GM19467 (cell line): Measurements from ENCODE around the gene MT1B.
"Not testable (repeated sequence)": the region's sequence is repeated elsewhere in the genome, so short reads cannot be mapped to it uniquely, and the experiment has no call there.

Experiments
- ATAC-seq: cut with Tn5 transposase; IDR thresholded peaks from one replicate; pipeline ENCODE4 v1.9.1; 2021; ENCODE audit warnings: mild to moderate bottlenecking, moderate library complexity; ENCODE audit not compliant: unreplicated experiment

MT1B gene

DNA sequence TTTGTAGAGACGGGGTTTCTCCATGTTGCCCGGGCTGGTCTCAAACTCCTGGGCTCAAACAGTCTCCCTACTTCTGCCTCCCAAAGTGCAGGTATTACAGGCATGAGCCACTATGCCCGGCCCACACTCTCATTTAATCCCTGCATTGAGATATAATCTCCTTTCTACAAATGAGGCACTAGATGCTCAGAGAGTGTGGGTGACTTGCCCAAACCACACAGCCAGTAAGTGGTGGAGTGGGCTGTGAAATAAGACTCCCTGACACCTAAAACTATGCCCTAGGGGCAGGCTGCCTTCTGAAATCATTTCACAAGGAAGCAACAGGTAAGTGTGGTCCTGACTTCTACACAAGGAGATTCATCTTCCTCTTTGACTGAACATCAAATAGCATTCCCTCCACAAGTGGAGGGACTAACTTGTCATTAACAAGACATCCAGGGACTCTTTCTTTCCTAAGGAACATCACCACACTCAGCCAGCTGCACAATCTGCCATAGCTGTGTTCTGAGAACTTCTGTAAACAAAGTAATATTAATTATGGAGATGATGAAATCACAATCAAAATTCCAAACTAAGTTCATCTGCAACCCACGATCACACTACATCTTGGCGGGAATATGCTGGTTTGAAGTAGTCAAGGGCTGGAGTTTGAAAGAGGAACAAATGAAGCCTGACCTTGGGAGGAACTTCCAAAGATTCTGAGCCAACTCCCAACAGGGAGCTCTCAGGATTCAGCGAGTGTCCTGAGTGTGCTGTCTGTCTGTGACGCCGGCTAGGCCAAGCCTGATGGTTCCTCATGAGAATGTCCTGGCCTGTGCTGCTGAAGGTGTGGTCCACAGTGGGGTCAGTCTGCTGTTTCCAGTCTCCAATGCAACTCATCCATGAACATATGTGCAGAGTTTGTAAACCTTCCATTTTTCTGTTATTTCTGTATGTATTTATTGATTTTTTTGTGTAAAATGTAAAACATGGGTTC lies 13.9 kb downstream of the MT1B start:
- ATAC-seq: not testable (repeated sequence)

DNA sequence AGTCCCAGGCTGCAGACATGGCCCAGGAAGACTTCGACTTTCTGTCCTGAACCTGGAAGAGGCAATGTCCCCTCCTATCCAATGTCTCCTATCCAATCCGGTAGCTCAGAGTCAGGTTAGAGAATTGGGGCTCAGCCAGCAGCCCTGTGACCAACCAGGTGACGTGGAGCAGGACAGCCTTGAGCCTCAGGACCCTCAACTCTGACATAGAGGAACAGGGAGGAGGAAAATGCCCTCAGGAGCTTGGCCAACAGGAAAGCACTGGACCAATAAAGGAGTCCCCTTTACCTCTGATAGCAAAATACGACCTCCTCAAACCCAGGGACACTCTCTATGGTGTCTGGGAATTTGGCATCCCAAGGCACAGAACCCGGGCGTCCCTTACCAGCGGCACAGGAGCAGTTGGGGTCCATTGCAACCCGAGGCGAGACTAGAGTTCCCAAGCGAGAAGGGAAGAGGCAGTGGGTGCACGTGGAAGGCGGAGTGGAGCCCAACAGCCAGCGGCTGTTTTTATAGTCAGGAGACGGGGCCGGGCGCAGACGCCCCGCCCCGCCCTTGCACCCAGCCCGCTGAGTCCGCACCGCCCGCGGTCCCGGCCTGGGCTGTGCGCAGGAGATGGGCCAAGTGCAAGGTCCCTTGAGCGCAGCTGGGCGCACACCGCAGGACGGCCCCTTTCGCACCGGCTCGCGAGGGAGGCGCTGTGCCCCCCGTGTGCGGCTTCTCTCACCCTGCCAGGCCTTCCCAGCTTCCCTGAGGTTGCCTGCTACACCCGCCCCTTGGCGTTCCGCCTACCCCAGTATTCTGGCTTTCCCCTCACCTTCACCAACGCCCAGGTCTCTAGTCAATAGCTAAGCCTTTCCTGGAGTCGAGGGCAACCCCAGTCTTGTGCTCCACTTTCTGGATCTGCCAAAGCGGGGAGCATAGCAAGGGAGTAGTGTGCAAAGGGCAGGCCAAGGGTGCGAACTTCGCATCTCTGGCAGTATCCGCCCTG lies 16.2 kb downstream of the MT1B start, which contains the start of gene MT1G:
MT1G (minus strand) TSS at position 485 of the 991 bp plus-strand sequence; CDS start at position 413, 72 bp downstream.
- no peak for ATAC-seq

DNA sequence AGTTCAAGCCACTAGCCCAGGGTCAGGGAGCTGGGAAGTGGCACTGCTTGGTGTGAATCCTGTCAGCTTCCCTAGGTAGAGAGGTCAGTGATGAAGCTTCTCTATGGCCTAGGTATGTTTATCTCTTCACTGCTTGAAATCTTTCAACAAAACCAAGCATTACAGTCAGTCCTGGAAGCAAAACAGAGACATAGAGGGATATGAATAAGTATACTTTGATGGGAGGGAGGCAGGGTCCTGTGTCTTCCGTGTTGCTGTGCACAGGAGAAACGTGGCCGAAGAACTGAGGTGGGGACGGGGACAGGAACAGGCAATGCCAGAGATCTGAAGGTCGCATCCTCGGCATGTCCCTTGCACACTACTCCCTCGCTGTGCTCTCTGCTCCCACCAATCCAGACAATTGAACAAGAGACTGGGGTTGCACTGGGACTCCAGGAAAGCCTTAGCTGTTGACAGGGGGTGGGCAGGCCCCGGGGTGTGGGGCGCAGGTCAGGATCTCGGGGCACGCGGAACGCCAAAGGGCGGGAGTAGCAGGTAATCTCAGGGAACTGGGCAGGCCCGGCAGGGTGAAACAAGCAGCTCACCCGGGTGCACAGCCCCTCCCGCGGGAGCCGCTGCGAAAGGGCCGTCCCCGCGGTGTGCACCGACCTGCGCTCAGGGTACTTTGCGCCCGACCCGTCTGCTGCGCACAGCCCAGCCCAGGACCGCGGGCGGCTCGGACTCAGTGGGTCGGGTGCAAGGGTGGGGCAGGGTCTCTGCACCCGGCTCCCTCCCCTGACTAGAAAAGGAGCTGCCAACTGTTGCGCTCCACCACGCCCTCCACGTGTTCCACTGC lies 17.5 kb downstream of the MT1B start, which contains the start of gene MT1H:
MT1H (plus strand) TSS at position 810 of the 835 bp plus-strand sequence. CDS start 71 bp downstream, outside the sequence.
- no peak for ATAC-seq

DNA sequence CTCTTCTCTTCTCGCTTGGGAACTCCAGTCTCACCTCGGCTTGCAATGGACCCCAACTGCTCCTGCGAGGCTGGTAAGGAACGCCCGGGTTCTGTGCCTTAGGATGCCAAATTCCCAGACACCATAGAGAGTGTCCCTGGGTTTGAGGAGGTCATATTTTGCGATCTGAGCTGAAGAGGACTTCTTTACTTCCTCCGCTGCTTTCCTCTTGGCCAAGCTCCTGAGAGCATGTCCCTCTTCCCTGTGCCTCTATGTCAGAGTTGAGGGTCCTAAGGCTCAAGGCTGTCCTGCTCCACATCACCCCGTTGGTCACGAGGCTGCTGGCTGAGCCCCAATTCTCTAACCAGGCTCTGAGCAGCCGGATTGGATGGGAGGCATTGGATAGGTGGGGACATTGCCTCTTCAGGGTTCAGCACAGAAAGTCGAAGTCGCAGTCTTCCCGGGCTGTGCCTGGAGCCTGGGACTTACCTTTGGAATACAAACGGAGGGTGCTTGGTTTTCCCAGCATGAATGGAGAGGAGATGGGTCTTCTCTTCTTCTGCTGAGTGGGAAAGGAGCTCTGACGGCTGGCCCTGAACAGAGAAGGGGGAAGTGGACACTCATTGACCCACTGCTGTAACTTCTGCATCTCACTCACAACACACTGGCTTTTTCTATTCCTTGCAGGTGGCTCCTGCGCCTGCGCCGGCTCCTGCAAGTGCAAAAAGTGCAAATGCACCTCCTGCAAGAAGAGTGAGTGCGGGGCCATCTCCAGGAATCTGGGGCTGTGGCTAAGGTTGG lies 18.3 kb downstream of the MT1B start:
- ATAC-seq: no peak

DNA sequence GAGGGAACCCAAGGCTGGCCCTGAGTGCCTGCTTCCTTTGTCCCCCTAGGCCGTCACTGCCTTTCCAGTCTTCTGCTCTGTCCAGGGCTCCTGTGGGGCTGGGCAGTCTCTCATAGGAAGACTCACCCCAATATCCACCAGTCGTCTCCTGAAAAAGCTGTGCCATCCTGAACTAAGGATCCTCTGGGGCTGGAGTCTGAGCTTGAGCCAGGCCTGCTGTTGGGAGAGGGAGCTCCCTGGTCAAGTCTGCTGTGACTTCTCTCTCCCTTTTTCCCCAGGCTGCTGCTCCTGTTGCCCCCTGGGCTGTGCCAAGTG lies 18.9 kb downstream of the MT1B start:
- no peak for ATAC-seq

DNA sequence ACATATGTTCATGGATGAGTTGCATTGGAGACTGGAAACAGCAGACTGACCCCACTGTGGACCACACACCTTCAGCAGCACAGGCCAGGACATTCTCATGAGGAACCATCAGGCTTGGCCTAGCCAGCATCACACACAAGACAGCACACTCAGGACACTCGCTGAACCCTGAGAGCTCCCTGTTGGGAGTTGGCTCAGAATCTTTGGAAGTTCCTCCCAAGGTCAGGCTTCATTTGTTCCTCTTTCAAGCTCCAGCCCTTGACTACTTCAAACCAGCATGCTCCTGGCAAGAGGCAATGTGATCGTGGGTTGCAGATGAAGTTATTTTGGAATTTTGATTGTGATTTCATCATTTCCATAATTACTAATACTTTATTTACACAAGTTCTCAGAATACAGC lies 20.0 kb downstream of the MT1B start:
- not testable (repeated sequence) for ATAC-seq

DNA sequence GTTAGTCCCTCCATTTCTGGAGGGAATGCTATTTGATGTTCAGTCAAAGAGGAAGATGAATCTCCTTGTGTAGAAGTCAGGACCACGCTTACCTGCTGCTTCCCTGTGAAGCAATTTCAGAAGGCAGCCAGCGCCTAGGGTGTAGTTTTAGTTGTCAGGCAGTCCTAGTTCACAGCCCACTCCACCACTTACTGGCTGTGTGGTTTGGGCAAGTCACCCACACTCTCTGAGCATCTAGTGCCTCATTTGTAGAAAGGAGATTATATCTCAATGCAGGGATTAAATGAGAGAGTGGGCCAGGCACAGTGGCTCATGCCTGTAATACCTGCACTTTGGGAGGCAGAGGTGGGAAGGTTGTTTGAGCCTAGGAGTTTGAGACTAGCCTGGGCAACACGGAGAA lies 20.5 kb downstream of the MT1B start:
- ATAC-seq: not testable (repeated sequence)

DNA sequence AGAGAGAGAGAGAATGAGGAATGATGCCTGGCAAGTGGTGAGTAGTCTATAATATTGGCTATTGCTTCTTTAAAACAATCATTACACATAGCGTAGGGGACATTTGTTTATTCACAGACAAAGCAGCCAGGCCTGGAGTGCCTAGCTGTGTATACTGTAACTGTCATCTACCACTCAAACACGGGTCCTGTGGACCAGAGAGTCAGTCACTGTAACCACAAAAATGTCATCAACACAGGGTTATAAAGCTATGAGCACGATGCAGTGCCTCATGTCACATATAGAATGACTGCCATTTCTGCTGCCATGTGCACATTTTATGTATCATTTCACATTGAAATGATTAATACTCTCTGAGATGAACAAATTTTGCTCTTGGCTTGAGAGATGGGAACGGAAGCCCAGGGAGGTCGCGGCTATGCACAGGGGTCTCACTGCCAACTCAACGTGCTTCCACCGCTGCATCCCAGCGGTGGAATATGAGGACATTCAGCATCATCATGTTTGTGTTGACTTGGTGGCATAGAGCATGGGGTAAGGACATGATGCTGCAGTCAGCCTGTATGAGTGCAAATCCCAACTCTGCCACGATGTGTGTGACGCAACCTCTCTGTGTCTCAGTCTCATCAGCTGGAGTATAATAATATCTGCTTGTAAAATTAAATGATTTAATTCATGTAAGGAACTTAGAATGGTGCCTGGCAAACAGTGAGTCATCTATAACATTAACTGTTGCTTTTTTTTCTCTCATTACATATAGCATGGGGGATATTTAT lies 21.3 kb downstream of the MT1B start:
- ATAC-seq: no peak

DNA sequence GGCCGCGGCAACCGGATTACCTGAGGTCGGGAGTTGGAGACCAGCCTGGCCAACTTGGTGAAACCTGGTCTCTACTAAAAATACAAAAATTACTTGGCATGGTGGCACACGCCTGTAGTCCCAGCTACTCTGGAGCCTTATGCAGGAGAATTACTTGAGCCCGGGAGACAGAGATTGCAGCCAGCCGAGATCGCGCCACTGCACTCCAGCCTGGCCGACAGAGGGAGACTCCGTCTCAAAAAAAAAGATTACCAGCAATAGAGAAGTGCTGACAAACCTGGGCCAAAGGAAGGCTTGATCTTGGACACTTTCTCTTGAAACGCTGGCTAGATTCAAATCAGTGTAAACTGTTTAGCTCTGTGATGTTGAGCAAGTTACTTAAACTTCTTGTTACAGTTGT lies 22.2 kb downstream of the MT1B start:
- ATAC-seq: no peak

DNA sequence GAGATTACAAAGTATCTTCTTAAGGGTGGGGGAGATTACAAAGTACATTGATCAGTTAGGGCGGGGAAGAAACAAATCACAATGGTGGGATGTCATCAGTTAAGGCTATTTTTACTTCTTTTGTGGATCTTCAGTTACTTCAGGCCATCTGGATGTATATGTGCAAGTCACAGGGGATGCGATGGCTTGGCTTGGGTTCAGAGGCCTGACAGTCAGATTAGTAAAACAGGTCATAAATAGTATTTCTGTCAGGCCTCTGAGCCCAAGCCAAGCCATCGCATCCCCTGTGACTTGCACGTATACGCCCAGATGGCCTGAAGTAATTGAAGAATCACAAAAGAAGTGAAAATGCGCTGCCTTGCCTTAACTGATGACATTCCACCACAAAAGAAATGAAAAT lies 22.9 kb downstream of the MT1B start:
- not testable (repeated sequence) for ATAC-seq

DNA sequence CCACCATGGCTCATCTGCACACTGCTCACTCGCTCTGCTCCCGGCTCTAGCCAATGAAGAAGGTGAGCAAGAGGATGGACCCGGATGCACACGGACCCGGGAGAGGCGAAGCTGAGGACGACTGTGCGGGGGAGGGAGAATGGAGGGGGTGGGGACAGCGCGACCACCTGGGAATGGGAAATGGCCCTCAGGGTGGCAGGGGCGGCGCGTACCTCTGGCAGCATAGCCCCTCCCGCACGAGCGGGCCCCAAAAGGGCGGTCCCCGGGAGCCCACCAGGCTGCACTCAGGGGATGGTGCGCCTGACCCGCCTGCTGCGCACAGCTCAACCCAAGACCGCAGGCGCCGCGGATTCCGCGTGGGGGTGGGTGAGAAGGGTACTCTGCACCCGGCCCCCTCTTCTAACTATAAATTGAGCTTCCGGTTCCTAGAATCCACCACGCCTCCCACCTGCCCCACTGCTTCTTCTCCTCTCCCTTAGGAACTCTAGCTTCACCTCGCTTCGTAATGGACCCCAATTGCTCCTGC lies 24.1 kb downstream of the MT1B start:
- ATAC-seq: no peak

DNA sequence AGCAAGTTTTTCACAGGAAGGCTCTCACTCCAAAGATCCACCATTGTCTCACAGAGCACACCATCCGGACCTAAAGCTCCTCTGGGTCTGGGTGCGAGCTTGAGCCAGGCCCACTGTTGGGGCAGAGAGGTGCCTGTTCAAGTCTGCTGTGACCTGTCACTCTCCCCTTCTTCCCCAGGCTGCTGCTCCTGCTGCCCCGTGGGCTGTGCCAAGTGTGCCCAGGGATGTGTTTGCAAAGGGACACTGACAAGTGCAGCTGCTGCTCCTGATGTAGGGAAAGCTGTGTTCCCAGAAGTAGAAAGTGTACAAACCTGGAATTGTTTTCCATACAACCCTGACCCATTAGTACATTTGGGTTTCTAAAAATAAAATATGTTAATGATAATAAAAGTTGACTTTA lies 25.8 kb downstream of the MT1B start:
- no peak for ATAC-seq

DNA sequence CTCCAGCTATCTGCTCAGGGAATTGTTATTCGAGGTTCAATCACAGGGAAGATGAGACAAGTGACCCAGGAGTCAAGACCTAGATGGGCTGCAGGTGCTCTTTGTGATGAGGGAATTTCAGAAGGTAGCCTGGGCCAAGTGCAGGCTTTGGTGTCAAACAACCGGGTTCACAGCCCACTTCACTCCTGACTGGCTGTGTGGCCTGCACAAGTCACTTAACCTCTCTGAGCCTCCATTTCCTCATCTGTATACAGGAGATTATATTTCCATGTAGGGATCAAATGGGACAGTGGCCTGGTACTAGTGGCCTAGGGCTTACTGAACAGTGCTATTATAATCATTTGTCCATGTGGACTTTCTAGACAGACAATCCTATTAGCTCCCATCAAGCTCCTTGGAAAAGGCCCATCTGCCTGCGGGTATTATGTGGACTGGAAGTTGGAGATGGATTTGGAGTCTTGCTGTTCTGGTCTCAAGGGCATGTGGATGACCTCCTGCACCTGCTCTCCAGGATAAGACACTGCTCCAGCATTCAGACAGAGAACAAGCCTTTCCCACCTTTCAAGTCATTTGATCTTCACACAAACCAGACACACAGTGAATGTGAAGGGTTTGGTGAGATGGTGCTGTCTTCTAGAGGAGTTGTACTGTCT lies 27.5 kb downstream of the MT1B start:
- ATAC-seq: no peak

DNA sequence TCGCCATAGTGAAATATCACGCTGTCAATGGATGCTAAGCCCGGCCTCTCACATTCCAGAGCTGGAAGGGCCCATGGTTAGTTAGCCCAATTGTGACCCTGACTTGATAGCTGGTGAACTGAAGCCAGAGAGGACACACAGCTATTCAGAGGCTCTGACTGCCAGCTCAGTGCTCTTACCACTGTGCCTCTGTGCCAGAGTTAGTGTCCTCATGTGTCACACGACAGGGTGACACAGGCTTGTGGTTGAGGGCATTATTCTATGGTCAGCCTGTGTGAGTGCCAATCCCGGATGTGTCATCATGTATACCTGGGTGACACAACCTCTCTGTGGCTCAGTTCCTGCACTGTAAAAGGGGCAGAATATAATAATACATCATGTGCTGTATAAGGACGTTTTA lies 28.1 kb downstream of the MT1B start:
- no peak for ATAC-seq

DNA sequence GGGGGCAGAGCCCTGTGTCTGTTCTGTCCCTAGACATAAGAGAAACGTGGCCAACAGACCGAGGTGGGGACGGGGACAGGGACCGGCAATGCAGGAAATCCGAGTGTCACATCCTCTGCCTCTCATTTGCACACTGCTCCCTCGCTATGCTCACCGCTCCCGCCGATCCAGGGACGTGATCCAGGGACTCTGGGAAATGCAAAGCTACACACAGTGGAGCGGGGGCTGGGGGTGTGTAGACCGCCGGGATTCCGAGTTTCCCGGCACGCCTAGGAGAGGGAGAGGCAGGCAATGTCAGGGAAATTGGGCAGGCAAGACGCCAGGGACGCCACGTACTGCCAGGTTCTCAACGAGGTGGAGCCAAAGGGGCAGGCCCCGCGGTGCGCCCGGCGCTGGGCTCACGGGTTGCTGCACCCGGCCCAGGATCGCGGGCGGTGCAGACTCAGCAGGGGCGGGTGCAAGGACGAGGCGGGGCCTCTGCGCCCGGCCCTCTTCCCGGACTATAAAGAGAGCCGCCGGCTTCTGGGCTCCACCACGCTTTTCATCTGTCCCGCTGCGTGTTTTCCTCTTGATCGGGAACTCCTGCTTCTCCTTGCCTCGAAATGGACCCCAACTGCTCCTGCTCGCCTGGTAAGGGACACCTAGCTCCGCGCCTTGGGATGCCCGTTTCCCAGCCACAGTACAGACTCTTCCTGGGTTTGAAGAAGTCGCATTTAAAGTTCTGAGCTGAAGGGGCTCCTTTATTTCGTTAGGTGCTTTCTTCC lies 30.4 kb downstream of the MT1B start, which contains the start of gene MT1X:
MT1X (plus strand) TSS at position 532 of the 764 bp plus-strand sequence; CDS start at position 603, 71 bp downstream.
- peak; percentile 93 for ATAC-seq

DNA sequence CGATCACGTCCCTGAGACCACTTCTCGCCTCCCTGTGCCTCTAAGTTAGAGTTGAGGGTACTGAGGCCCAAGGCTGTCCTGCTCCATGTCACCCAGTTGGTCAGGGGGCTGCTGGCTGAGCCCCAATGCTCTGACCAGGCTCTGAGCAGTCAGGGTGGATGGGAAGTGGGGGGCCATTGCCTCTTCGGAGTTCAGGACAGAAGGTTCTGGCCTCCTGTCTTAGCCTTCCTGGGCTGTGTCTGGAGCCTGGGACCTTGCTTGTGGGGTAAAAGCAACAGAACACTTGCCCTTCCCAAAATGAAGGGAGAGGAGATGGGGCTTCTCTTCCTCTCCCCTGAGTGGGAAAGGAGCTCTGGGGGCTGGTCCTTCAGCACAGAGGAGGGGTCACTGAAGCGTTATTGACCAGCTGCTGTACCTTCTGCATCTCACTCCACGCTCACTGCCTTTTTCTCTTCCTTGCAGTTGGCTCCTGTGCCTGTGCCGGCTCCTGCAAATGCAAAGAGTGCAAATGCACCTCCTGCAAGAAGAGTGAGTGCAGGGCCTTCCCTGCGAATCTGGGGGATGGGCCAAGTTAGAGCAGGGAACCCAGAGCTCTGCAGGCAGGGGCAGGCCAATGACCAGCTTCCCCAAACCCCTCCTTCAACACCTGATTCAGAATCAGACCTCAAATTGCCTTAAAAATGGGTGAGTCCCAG lies 31.2 kb downstream of the MT1B start:
- ATAC-seq: peak; percentile 3
